Measurements from ENCODE around the gene SOWAHB. TPM values are rescaled to one million over a fixed set of nuclear protein-coding genes. Genes with fewer than 3 reads are reported as not detected.
"Not testable (repeated sequence)": the region's sequence is repeated elsewhere in the genome, so short reads cannot be mapped to it uniquely, and the experiment has no call there.

Gene SOWAHB
- total RNA-seq, 2 experiments from 2014 or later: not detected

DNA sequence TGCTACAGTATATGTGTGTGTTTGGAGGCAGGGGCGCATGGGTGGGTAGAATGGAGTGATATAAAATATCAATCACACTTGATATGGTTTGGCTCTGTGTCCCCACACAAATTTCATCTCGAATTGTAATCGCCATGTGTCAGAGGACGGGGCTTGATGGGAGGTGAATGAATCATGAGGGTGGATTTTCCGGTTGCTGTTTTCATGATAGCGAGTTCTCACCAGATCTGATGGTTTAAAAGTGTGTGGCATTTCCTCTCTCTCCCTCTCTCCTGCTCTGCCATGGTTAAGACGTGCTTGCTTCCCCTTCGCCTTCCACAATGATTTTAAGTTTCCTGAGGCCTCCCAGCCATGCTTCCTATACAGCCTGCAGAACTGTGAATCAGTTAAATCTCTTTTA is 14.8 kb downstream of the SOWAHB start:
- no peak overlapping the region for H3K4me3 Mint-ChIP-seq
- ChIA-PET POLR2A (no interaction called here), CTCF (no interaction called here)
- H3K4me1 Mint-ChIP-seq: no peaks in the 10 kb centered on the region
- peaks cover 12% of the 10 kb centered on the region for H3K27me3 Mint-ChIP-seq
- H3K36me3 Mint-ChIP-seq (ENCODE audit: low read depth): no peaks in the 10 kb centered on the region
- H3K27ac Mint-ChIP-seq: no peak overlapping the region
- no peaks in the 10 kb centered on the region for H3K9me3 Mint-ChIP-seq
- DNase-seq: no peak

DNA sequence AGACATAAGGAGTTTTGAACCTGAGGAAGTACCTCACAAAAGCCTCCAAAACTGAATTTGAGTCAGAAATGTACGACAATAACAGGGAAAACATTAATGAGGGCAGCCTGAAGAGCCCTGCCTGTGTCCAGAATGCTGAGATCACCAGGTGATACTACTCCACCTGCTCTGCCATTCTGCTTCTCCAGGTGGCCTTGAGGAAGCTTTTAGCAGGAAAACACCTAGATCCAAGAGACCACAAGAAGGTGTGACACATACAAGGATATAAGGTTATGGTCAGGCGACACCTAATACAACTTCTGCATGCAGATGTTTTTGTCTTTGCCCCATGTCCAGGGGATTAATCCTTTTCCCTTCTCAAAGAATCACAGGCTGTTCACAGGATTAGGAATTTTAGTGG is 15.3 kb downstream of the SOWAHB start:
- ChIA-PET CTCF (no interaction called here), POLR2A (no interaction called here)
- no peak for DNase-seq
- H3K9me3 Mint-ChIP-seq: no peaks in the 10 kb centered on the region
- no peak overlapping the region for H3K4me3 Mint-ChIP-seq
- no peaks in the 10 kb centered on the region for H3K4me1 Mint-ChIP-seq
- H3K27me3 Mint-ChIP-seq: peaks cover 14% of the 10 kb centered on the region
- no peaks in the 10 kb centered on the region for H3K36me3 Mint-ChIP-seq (ENCODE audit: low read depth)
- no peak overlapping the region for H3K27ac Mint-ChIP-seq

DNA sequence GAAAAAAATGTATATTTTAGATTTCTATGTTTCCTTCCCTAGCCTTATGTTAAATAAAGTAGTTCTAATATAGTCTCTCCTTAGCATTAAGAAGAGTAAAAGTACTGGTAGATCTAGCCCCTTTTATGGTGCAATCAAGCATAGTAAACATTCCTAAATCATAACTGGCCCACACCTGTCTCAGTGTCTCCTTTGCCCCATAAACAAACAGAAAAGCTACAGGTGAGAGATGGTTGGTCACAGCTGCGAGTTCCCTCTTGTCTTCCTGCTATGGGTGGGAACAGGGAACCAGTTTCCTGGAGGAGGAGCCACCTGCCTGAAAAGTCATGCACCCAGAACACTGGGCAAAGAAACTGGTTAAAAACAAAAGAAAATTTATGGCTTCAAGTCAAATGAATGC is 16.6 kb downstream of the SOWAHB start:
- no peak overlapping the region for H3K27ac Mint-ChIP-seq
- H3K4me3 Mint-ChIP-seq: no peak overlapping the region
- H3K9me3 Mint-ChIP-seq: no peaks in the 10 kb centered on the region
- ChIA-PET CTCF (no interaction called here), POLR2A (no interaction called here)
- no peak for DNase-seq
- no peaks in the 10 kb centered on the region for H3K4me1 Mint-ChIP-seq
- H3K36me3 Mint-ChIP-seq (ENCODE audit: low read depth): no peaks in the 10 kb centered on the region
- H3K27me3 Mint-ChIP-seq: peaks cover 19% of the 10 kb centered on the region

DNA sequence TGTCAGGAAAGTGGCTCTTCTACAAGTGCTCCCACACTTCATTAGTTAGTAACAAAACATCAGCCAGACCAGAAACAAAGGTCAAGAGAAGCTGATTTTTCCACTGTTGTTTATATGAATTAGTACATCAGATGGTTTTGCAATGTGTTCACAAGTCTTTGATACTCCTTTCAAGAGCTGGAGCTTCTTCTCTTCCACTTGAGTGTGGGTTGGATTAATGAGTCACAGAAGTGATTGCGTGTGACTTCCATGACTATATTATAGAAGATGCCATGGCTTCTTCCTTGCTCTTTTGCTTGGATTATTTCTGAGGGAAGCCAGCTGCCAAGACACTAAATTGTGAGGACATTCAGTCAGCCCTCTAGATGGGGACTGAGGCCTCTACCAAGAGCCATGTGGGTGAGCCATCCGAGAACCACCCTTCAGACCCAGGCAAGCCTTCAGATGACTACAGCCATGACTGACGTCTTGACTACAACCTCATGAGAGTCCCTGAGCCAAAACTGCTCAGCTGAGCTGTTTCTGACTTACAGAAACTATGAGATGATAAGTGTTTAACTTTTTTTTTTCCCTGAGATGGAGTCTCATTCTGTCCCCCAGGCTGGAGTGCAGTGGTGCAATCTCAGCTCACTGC is 18.1 kb downstream of the SOWAHB start:
- H3K27ac Mint-ChIP-seq: no peak overlapping the region
- peaks cover 21% of the 10 kb centered on the region for H3K27me3 Mint-ChIP-seq
- H3K9me3 Mint-ChIP-seq: no peaks in the 10 kb centered on the region
- H3K4me3 Mint-ChIP-seq: no peak overlapping the region
- ChIA-PET POLR2A (no interaction called here), CTCF (no interaction called here)
- no peaks in the 10 kb centered on the region for H3K36me3 Mint-ChIP-seq (ENCODE audit: low read depth)
- no peaks in the 10 kb centered on the region for H3K4me1 Mint-ChIP-seq
- no peak for DNase-seq

DNA sequence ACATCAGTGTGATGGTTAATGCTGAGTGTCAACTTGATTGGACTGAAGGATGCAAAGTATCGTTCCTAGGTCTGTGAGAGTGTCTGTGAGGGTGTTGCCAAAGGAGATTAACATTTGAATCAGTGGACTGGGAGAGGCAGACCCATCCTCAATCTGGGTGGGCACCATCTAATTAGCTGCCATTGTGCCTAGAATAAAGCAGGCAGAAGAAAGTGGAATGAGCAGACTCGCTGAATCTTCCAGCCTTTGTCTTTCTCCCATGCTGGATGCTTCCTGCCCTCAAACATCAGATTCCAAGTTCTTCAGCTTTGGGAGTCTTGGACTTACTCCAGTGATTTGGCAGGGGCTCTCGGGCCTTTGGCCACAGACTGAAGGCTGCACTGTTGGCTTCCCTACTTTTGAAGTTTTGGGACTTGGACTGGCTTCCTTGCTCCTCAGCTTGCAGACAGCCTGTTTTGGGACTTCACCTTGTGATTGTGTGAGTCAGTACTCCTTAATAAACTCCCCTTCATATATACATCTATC is 19.2 kb downstream of the SOWAHB start:
- H3K9me3 Mint-ChIP-seq; POLR2A ChIA-PET; H3K4me3 Mint-ChIP-seq; CTCF ChIA-PET; DNase-seq; H3K36me3 Mint-ChIP-seq (ENCODE audit: low read depth); H3K4me1 Mint-ChIP-seq; H3K27ac Mint-ChIP-seq: not testable (repeated sequence)
- H3K27me3 Mint-ChIP-seq: peaks cover 21% of the 10 kb centered on the region

DNA sequence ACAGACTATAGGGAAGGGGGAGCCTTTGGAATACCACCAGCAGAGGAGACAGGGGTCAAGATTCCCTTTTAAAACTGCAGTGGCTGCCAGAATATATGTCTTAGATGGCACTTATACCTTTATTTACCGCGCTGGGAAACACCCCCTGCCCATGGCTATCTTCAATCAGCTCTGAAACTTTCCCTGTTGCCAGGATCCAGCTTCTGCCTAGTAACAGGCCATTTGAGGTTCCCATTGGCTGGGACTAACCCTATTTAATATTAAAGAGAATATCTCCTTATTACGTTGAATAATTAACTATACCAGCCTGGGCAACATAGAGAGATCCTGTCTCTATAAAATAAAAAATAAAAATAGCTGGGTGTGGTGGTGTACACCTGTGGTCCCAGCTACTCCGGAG is 23.8 kb downstream of the SOWAHB start:
- no peak for DNase-seq
- Mint-ChIP-seq H3K27me3 (peaks cover 16% of the 10 kb centered on the region), H3K9me3 (no peaks in the 10 kb centered on the region), H3K4me1 (no peaks in the 10 kb centered on the region), H3K36me3 (ENCODE audit: low read depth) (no peaks in the 10 kb centered on the region), H3K27ac (no peak overlapping the region), H3K4me3 (no peak overlapping the region)
- ChIA-PET CTCF (no interaction called here), POLR2A (no interaction called here)

DNA sequence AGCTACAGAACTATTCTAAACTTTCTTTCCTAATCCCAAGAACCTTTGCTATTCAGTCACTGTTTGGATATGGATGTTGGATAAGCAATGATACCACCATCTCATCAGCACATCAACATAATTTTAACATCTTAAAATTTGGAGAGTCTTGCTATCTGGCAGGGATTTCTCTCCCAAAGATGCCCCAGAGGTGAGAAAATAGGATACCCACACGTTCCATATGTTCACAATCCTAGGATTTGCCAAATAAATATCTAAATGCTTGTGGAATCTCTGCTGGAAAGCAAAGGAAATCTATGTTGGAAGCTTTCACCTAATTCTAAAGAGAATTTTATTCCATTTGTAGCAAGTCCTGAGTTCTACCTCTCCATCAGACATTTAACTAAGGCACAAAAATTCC is 24.4 kb downstream of the SOWAHB start:
- ChIA-PET POLR2A (no interaction called here), CTCF (no interaction called here)
- Mint-ChIP-seq H3K36me3 (ENCODE audit: low read depth) (no peaks in the 10 kb centered on the region), H3K27ac (no peak overlapping the region), H3K9me3 (no peaks in the 10 kb centered on the region), H3K4me3 (no peak overlapping the region), H3K4me1 (no peaks in the 10 kb centered on the region), H3K27me3 (peaks cover 16% of the 10 kb centered on the region)
- DNase-seq: no peak

DNA sequence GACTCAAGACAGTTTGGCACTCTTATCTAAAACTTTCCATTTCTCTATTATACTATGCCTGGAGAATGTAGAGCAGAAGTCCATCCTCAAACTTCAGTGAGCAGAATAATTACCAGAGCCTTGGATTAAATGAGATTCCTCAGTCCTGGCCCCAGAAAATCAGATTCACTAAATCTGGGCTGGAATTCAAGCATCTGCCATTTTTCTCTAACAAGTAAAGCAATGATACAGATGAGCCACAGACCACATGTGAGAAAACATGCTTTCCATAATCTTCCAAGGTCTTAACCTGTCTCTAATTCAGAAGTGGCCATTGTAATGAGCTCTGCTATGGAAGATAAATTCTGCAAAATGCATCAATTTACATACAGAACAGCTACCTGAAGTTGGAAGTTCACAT is 25.4 kb downstream of the SOWAHB start:
- Mint-ChIP-seq H3K4me3 (no peak overlapping the region), H3K9me3 (no peaks in the 10 kb centered on the region), H3K36me3 (ENCODE audit: low read depth) (no peaks in the 10 kb centered on the region), H3K27me3 (peaks cover 12% of the 10 kb centered on the region), H3K27ac (no peak overlapping the region), H3K4me1 (no peaks in the 10 kb centered on the region)
- POLR2A ChIA-PET: no interaction called here
- CTCF ChIA-PET: no interaction called here
- no peak for DNase-seq

DNA sequence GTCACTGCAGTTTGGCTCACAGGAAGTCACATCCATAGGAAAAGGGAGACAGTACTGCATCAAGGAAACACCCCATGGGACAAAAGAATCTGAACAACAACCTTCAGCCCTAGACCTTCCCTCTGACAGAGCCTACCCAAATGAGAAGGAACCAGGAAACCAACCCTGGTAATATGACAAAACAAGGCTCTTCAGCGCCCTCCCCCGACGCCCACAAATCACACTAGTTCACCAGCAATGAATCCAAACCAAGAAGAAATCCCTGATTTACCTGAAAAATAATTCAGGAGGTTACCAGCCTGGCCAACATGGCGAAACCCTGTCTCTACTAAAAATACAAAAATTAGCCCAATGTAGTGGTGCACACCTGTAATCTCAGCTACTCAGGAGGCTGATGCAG is 29.2 kb downstream of the SOWAHB start:
- POLR2A ChIA-PET, H3K4me1 Mint-ChIP-seq: not testable (repeated sequence)

DNA sequence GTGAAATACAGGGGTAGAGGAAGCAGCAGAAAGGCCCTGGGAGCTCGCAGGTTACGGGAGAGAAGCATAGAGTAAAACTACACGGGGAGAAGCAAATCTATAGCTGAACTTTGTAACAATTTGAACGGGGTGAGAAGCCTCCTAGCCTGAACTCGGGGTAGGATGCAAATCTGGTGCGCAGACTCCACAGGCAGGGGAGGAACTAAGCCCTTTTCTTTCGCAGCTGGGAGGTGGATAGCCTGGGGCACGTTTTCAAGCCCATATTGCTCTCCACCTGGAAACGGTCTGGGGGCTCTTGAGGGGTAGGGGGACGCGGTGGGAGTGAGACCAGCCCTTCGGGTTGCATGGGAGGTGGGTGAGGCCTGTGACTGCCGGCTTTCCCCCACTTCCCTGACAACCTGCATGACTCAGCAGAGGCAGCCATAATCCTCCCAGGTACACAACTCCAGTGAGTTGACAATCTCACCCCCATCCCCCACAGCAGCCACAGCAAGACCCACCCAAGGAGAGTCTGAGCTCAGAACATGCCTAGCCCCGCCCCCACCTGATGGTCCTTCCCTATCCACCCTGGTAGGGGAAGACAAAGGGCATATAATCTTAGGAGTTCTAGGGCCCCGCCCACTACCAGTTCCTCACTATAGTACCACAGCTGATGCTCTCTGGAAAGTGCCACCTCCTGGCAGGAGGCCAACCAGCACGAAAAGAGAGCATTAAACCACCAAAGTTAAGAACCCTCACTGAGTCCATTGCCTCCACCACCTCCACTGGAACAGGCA is 29.9 kb downstream of the SOWAHB start:
- Mint-ChIP-seq H3K36me3 (ENCODE audit: low read depth) (no peaks in the 10 kb centered on the region), H3K9me3 (no peaks in the 10 kb centered on the region), H3K4me1 (peaks cover 2% of the 10 kb centered on the region), H3K27me3 (peaks cover 10% of the 10 kb centered on the region), H3K27ac (no peak overlapping the region), H3K4me3 (no peak overlapping the region)
- no peak for DNase-seq
- ChIA-PET CTCF (no interaction called here), POLR2A (no interaction called here)

More for the DNA sequence above, 29.2 kb downstream of the SOWAHB start:
- H3K27ac Mint-ChIP-seq; H3K27me3 Mint-ChIP-seq; H3K9me3 Mint-ChIP-seq; DNase-seq; CTCF ChIA-PET; H3K4me3 Mint-ChIP-seq; H3K36me3 Mint-ChIP-seq (ENCODE audit: low read depth): not testable (repeated sequence)

DNA sequence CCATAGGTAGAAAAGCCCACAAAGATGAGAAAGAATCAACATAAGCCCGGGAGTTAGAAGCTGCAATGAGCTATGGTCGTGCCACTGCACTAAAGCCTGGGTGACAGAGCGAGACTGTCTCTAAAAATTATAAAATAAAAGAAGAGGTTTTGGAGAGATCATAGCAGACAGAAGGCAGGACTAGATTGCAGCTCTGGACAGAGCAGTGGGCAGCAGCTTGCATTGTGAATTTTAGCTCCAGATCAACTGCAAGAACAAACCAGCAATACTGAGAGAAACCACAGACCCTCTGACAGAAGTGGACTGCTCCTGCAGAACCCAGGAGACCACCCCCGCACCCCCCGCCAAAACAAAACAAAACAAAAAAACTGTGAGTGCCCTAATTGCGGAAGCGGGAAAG is 30.6 kb downstream of the SOWAHB start:
- Mint-ChIP-seq H3K4me3 (no peak overlapping the region), H3K27me3 (peaks cover 15% of the 10 kb centered on the region), H3K27ac (no peak overlapping the region), H3K9me3 (no peaks in the 10 kb centered on the region), H3K4me1 (peaks cover 2% of the 10 kb centered on the region), H3K36me3 (ENCODE audit: low read depth) (no peaks in the 10 kb centered on the region)
- DNase-seq: no peak
- ChIA-PET CTCF (no interaction called here), POLR2A (no interaction called here)

DNA sequence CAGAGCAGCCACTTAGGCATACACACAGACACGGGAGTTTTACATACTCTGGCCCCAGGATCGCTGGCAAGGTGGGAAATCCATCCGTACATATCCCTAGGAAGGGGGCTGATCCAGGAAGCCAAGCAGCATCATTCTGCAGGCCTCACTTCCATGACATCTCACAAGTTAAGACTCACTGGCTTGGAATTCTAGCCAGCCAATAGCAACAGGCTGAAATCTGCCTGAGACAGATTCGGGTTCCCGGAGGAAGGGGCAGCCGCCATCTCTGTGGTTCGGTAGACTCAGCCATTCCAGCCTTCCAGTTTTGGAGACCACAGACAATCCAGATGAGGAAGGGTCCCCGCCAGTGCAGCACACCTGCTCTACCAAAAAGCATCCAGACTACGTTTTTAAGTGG is 31.3 kb downstream of the SOWAHB start:
- no peaks in the 10 kb centered on the region for H3K9me3 Mint-ChIP-seq
- CTCF ChIA-PET: no interaction called here
- no peak overlapping the region for H3K27ac Mint-ChIP-seq

DNA sequence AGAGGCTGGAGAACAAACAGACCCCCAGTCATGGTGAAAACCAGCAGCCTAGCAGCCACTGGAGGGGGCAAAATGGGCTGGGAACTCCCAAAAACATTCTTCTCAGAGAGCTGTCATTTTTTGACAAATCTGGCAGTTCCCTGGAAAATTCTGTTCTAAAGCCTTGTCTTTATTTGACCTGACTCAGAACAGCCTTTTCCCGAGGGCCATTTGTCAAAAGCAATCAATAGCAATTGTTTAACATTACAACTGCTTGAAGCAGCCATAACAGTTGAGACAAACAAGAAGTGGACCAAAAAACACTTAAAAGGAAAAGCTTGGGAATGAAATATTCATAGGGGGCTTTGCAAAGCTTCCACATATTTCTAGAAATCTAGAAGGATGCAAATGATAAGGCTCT is 39.6 kb downstream of the SOWAHB start:
- Mint-ChIP-seq H3K9me3 (no peaks in the 10 kb centered on the region), H3K4me1 (peaks cover 2% of the 10 kb centered on the region), H3K36me3 (ENCODE audit: low read depth) (no peaks in the 10 kb centered on the region), H3K27ac (no peak overlapping the region), H3K4me3 (no peak overlapping the region), H3K27me3 (peaks cover 7% of the 10 kb centered on the region)
- ChIA-PET CTCF (no interaction called here), POLR2A (no interaction called here)
- DNase-seq: no peak

More for the DNA sequence above, 31.3 kb downstream of the SOWAHB start:
- no peak for DNase-seq
- POLR2A ChIA-PET: no interaction called here
- Mint-ChIP-seq H3K36me3 (ENCODE audit: low read depth) (no peaks in the 10 kb centered on the region), H3K27me3 (peaks cover 15% of the 10 kb centered on the region), H3K4me1 (peaks cover 2% of the 10 kb centered on the region), H3K4me3 (no peak overlapping the region)

DNA sequence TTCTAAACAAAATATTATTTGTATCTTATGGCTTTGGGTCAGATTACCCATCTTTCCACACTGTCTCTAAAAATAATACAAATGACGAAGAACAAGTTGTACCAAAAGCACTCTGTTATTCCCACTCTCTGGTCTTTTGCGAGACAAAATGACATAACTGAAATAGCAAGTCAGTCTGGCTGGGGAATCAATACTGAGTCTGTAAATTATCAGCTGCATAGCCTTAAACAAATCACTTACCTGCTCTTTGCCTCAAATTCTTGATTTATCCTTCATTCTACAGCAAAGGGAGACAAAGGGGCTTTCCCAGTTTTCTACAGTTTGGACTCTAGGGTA is 40.9 kb downstream of the SOWAHB start:
- DNase-seq: no peak
- ChIA-PET POLR2A (no interaction called here), CTCF (no interaction called here)
- H3K27me3 Mint-ChIP-seq: peaks cover 1% of the 10 kb centered on the region
- no peak overlapping the region for H3K4me3 Mint-ChIP-seq
- no peak overlapping the region for H3K27ac Mint-ChIP-seq
- no peaks in the 10 kb centered on the region for H3K36me3 Mint-ChIP-seq (ENCODE audit: low read depth)
- H3K4me1 Mint-ChIP-seq: peaks cover 2% of the 10 kb centered on the region
- no peaks in the 10 kb centered on the region for H3K9me3 Mint-ChIP-seq

Data from activated CD4-positive, alpha-beta memory T cell treated with anti-CD3 and anti-CD28 coated beads, Interleukin-2, amount 10 ng/mL, durations not matched to agents 7 days and 5 days (primary cell).